ENCODE data around the gene CHID1. TPM values are rescaled to one million over a fixed set of nuclear protein-coding genes. Genes with fewer than 3 reads are reported as not detected.
A peak's percentile ranks its signal among the peaks of the same experiment; 100 is the strongest.

The CHID1 gene
- total and polyA plus RNA-seq, 2 of the 8 experiments (the other 6 are each of a cell fraction or from before 2014, with no cell fraction given): 81.2 to 88.5 TPM

DNA sequence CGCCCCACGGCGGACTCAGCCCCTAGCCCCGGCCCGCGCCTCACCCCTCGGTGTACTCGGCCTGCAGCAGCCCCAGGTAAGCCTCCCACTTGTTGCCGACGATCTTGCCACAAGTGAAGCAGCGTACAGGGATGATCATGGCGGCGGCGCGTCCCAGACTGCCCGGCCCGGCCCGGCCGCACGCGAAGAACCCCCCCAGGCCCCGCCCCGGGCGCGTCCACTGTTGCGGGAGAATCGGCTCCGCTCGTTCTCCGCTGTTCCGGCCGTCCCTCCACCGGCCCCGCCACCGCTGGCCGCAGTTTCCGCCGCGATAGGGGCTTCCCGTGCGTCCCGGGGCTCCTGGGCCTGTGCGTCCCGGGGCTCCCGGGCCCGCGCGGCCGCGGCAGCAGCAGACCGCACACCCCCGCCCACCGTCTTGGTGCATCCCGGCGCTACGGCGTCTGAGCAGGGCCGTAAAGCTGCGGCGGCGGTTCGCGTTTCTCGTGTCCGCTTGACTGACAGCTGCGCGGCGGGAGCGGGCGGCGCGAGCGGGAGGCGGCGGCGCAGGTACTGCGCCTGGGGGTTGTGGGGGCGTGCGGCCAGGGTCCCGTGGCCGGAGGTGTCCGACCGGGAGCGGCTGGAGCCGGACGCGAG is 68.1 kb downstream of the CHID1 start, which contains the start of the genes POLR2L and TSPAN4:
POLR2L (minus strand) TSS at position 160 of the 633 bp plus-strand sequence; CDS start at position 139, 21 bp downstream.
TSPAN4 (plus strand) TSS at position 483 of the 633 bp plus-strand sequence. CDS start 7,453 bp downstream, outside the sequence.
- peak within 1 kb of the TSS; percentile 98 for H4K91ac ChIP-seq (replicated peaks; ENCODE audit: insufficient read length, low read length)
- peak within 1 kb of the TSS; percentile 99; the same call in 1 of the 2 replicates for H2BK15ac ChIP-seq (ENCODE audit: low read length)
- peak within 1 kb of the TSS; percentile 99 for H3K27ac ChIP-seq (ENCODE audit: low read depth, low read length)
- peak within 1 kb of the TSS; percentile 93; the same call in 1 of the 2 replicates for H2BK5ac ChIP-seq (ENCODE audit: low read depth, low read length)
- ChIA-PET POLR2A (ENCODE audit: partially characterized antibody) (interaction anchor here (0.6 to 40.4 kb wide), 12 partner anchors 15 to 362 kb away, joined by 3 to 1917 read pairs (median 4); partner anchors contain the start of genes CD151, CEND1, CHID1 and CRACR2B), CTCF (ENCODE audit: partially characterized antibody) (interaction anchor here (0.9 to 6.7 kb wide), 8 partner anchors 10 to 56 kb away, joined by 3 to 74 read pairs (median 5); partner anchors contain the start of gene CD151)
- peak within 1 kb of the TSS; percentile 39; the same call in 1 of the 2 replicates for H2AK5ac ChIP-seq (ENCODE audit: low read depth, low read length)
- H3K9ac ChIP-seq (replicated peaks in 1 of 4; ENCODE audit: extremely low read depth in 1 of 4, low read depth in 3 of 4, low read length in 3 of 4): peak within 1 kb of the TSS; percentile 65 to 97 (median 94)
- peak within 1 kb of the TSS; percentile 98 for H4K8ac ChIP-seq (ENCODE audit: extremely low read depth, insufficient read depth, low read length)
- H3K4ac ChIP-seq (replicated peaks; ENCODE audit: insufficient read length, low read depth, low read length): peak within 1 kb of the TSS; percentile 99
- H3K79me1 ChIP-seq (ENCODE audit: low read depth, low read length): peaks cover 9% of the 10 kb centered on the region; the same call in 1 of the 2 replicates
- H3K56ac ChIP-seq (replicated peaks; ENCODE audit: insufficient read length, low read depth, low read length): peak within 1 kb of the TSS; percentile 97
- H3K14ac ChIP-seq (ENCODE audit: insufficient read length): no peak within 1 kb of the TSS
- no peak within 1 kb of the TSS for H3K23ac ChIP-seq (ENCODE audit: insufficient read length)
- H3K4me3 ChIP-seq (ENCODE audit: extremely low read depth in 1 of 4, insufficient read depth in 2 of 4, low read depth in 3 of 4, low read length in 4 of 4): peak within 1 kb of the TSS; percentile 76 to 96 (median 82)
- H4K20me1 ChIP-seq (replicated peaks in 1 of 2; ENCODE audit: control insufficient read depth in 1 of 2, insufficient read depth in 2 of 2, low read length in 2 of 2): peaks cover 7 to 38% of the 10 kb centered on the region in 2 experiments
- peak within 1 kb of the TSS; percentile 79 for H2BK120ac ChIP-seq (replicated peaks; ENCODE audit: low read depth, low read length)
- no peak for FAIRE-seq
- H3K4me2 ChIP-seq (ENCODE audit: insufficient read depth in 1 of 2, low read depth in 2 of 2, low read length in 2 of 2): peak within 1 kb of the TSS; percentile 87
- H2BK20ac ChIP-seq (ENCODE audit: low read length): no peak within 1 kb of the TSS
- H2BK12ac ChIP-seq (ENCODE audit: low read depth, low read length): peak within 1 kb of the TSS; percentile 92; the same call in 1 of the 2 replicates
- peaks cover 0 to 34% (median 25%) of the 10 kb centered on the region in 4 experiments; a peak in 6 of 7 replicates for H3K4me1 ChIP-seq (replicated peaks in 1 of 4; ENCODE audit: control insufficient read depth in 3 of 4, insufficient read depth in 4 of 4, low read length in 3 of 4)
- 0% methylated on average over 4 of the region's 87 CpGs; no CpG with 5 or more reads in 1 of the 2 experiments for WGBS, 2 experiments (ENCODE audit: extremely low coverage in 1 of 2, insufficient coverage in 1 of 2, insufficient read length in 1 of 2, insufficient replicate concordance in 2 of 2, low coverage in 1 of 2, low lambda C conversion rate in 2 of 2, missing lambda C conversion rate in 1 of 2)
- no peak within 1 kb of the TSS; the same call in 1 of the 2 replicates for H2AFZ ChIP-seq (ENCODE audit: low read length)
- H3K18ac ChIP-seq (ENCODE audit: extremely low read depth, low read length): peak within 1 kb of the TSS; percentile 98
- peaks cover 10 to 24% (median 20%) of the 10 kb centered on the region in 4 experiments; a peak in 7 of 8 replicates for H3K36me3 ChIP-seq (ENCODE audit: control insufficient read depth in 2 of 4, insufficient read depth in 4 of 4, low read length in 3 of 4)
- no peaks in the 10 kb centered on the region for H3K9me3 ChIP-seq (ENCODE audit: insufficient read depth in 2 of 2, low read depth in 1 of 2, low read length in 1 of 2)
- peak in 1 of 2 experiments; percentile 95 for DNase-seq (ENCODE audit: low read depth in 1 of 2, low spot score in 2 of 2)
- peaks cover 21% of the 10 kb centered on the region; the same call in 1 of the 2 replicates for H3K23me2 ChIP-seq (ENCODE audit: low read depth, low read length)
- peak within 1 kb of the TSS; percentile 96 for H4K5ac ChIP-seq (ENCODE audit: insufficient read length, low read depth, low read length)
- H3K27me3 ChIP-seq (replicated peaks in 1 of 4; ENCODE audit: control insufficient read depth in 3 of 4, extremely low read depth in 1 of 4, insufficient read depth in 3 of 4, low read length in 3 of 4): no peaks in the 10 kb centered on the region; a peak in 2 of 7 replicates
- peaks cover 0 to 27% of the 10 kb centered on the region in 2 experiments; a peak in 2 of 4 replicates for H3K79me2 ChIP-seq (ENCODE audit: control insufficient read depth in 1 of 2, insufficient read depth in 2 of 2, low read length in 2 of 2)
- no peak for TF ChIP-seq RAD21 (IDR thresholded peaks at IDR 0.05 in 1 of 2, conservative IDR thresholded peaks at IDR 0.05 in 1 of 2; ENCODE audit: low read depth in 2 of 2, low read length in 2 of 2)
- TF ChIP-seq POLR2AphosphoS5 (IDR thresholded peaks at IDR 0.05; ENCODE audit: low read depth, low read length): peak; percentile 99
- TF ChIP-seq TBP (IDR thresholded peaks at IDR 0.05; ENCODE audit: low read depth, low read length): peak; percentile 95
- no peak for TF ChIP-seq GTF2F1 (IDR thresholded peaks at IDR 0.05; ENCODE audit: borderline replicate concordance, low read depth, low read length)
- TF ChIP-seq CEBPB (IDR thresholded peaks at IDR 0.05; ENCODE audit: low read depth, low read length): 0 out of 2 replicates have a peak, but pooled peaks have one; percentile 19
- TF ChIP-seq EGR1 (IDR thresholded peaks at IDR 0.05; ENCODE audit: borderline replicate concordance, low read depth, low read length): peak; percentile 77; the same call in 1 of the 2 replicates
- peak in 1 of 2 experiments; percentile 97; a peak in 2 of 3 replicates for TF ChIP-seq POLR2A (IDR thresholded peaks at IDR 0.05; ENCODE audit: control extremely low read depth in 1 of 2, low read depth in 2 of 2, low read length in 2 of 2)
- 0 out of 2 replicates have a peak, but pooled peaks have one; percentile 19 for TF ChIP-seq RBBP5 (IDR thresholded peaks at IDR 0.05; ENCODE audit: borderline replicate concordance, low read depth, low read length)
- peak; percentile 94 for TF ChIP-seq PHF8 (conservative IDR thresholded peaks at IDR 0.05; ENCODE audit: low read depth, low read length)
- peak; percentile 92 for TF ChIP-seq MAX (IDR thresholded peaks at IDR 0.05)
